OCI-LY1 (cell line): ENCODE data around the gene SLC2A9.

ENCODE experiments used
- H2AFZ ChIP-seq: fragments of 200-600 bp; sonication (generic), shearing (Covaris generic); 2 replicates; pipeline ENCODE4 v1.6.0; 2014; ENCODE audit warnings: antibody characterized with exemption, mild to moderate bottlenecking, low read length
- H3F3A ChIP-seq: fragments of 200-600 bp; sonication (generic), shearing (Covaris generic); 2 replicates; pipeline ENCODE4 v1.6.0; 2014; ENCODE audit warnings: mild to moderate bottlenecking, antibody characterized with exemption, low read length, moderate library complexity; ENCODE audit not compliant: insufficient read depth
- H3K27ac ChIP-seq: fragments of 200-600 bp; sonication (generic); 2 replicates; pipeline ENCODE4 v1.5.1; 2014; ENCODE audit warnings: low read length, mixed run types, mild to moderate bottlenecking, low read depth; ENCODE audit not compliant: poor library complexity, severe bottlenecking
- H3K27me3 ChIP-seq: fragments of 200-600 bp; sonication (generic); 2 replicates; pipeline ENCODE4 v1.6.0; 2014; ENCODE audit warnings: antibody characterized with exemption, mild to moderate bottlenecking, low read length, moderate library complexity; ENCODE audit not compliant: insufficient read depth
- H3K36me3 ChIP-seq: fragments of 200-600 bp; sonication (generic); 2 replicates; pipeline ENCODE4 v1.6.1; 2014; ENCODE audit warnings: mild to moderate bottlenecking, antibody characterized with exemption, low read length, moderate library complexity, mixed read lengths; ENCODE audit not compliant: insufficient read depth
- H3K4me1 ChIP-seq: fragments of 200-600 bp; sonication (generic); 2 replicates; pipeline ENCODE4 v1.5.1; 2014; ENCODE audit warnings: mild to moderate bottlenecking, low read length, moderate library complexity; ENCODE audit not compliant: insufficient read depth, severe bottlenecking
- H3K4me2 ChIP-seq: fragments of 200-600 bp; sonication (generic), shearing (Covaris generic); 2 replicates; pipeline ENCODE4 v1.6.1; 2014; ENCODE audit warnings: low read length
- H3K4me3 ChIP-seq: fragments of 200-600 bp; sonication (generic); 2 replicates; pipeline ENCODE4 v1.5.1; 2014; ENCODE audit warnings: low read length, low read depth, mild to moderate bottlenecking, mixed read lengths; ENCODE audit not compliant: poor library complexity, severe bottlenecking
- H3K79me2 ChIP-seq: fragments of 200-600 bp; shearing (Covaris generic); 2 replicates; pipeline ENCODE4 v1.6.1; 2016; ENCODE audit warnings: mixed run types, low read length, mixed read lengths; ENCODE audit not compliant: insufficient read depth
- H3K9ac ChIP-seq: fragments of 200-600 bp; sonication (generic), shearing (Covaris generic); 2 replicates; pipeline ENCODE4 v1.6.1; 2014; ENCODE audit warnings: mild to moderate bottlenecking, low read length, mixed read lengths
- H3K9me2 ChIP-seq: fragments of 200-600 bp; sonication (generic), shearing (Covaris generic); 2 replicates; pipeline ENCODE4 v1.6.1; 2014; ENCODE audit warnings: low read depth, mild to moderate bottlenecking, low read length, mixed read lengths
- H3K9me3 ChIP-seq: fragments of 200-600 bp; shearing (Covaris generic); 2 replicates; pipeline ENCODE4 v1.6.1; 2014; ENCODE audit warnings: low read length, mixed read lengths
- H4K20me1 ChIP-seq: fragments of 200-600 bp; sonication (generic), shearing (Covaris generic); 2 replicates; pipeline ENCODE4 v1.6.0; 2016; ENCODE audit warnings: mild to moderate bottlenecking, low read length; ENCODE audit not compliant: insufficient read depth
- CTCF ChIP-seq: fragments of 200-600 bp; sonication (generic), shearing (Covaris generic); IDR thresholded peaks from 2 replicates; pipeline ENCODE4 v1.5.1; 2017; ENCODE audit warnings: mild to moderate bottlenecking, antibody characterized with exemption, low read length, moderate library complexity, mixed read lengths
- EZH2 ChIP-seq: fragments of 200-600 bp; sonication (generic), shearing (Covaris generic); IDR thresholded peaks from 2 replicates; pipeline ENCODE4 v1.8.0; 2017; ENCODE audit warnings: borderline replicate concordance, mixed run types, mild to moderate bottlenecking, antibody characterized with exemption, low read length, moderate library complexity, mixed read lengths

SLC2A9 gene

GRCh38 chr4:10045481-10045880 is 24.2 kb upstream of the SLC2A9 start:
- H3K4me2 ChIP-seq, result no peak overlapping the region
- no peaks in the 10 kb centered on the region for H3K9me2 ChIP-seq
- H3K27ac ChIP-seq, result no peak overlapping the region
- H2AFZ ChIP-seq, result no peak overlapping the region
- H4K20me1 ChIP-seq, result no peaks in the 10 kb centered on the region
- no peak overlapping the region for H3K9ac ChIP-seq
- H3K36me3 ChIP-seq, result no peaks in the 10 kb centered on the region
- H3F3A ChIP-seq, result no peaks in the 10 kb centered on the region
- H3K27me3 ChIP-seq, result no peaks in the 10 kb centered on the region
- H3K9me3 ChIP-seq, result no peaks in the 10 kb centered on the region
- no peaks in the 10 kb centered on the region for H3K79me2 ChIP-seq
- no peak for TF ChIP-seq EZH2
- TF ChIP-seq CTCF, result no peak
- H3K4me1 ChIP-seq, result no peaks in the 10 kb centered on the region
- H3K4me3 ChIP-seq, result no peak overlapping the region

- H3K4me2 ChIP-seq, result no peak overlapping the region
- H3K79me2 ChIP-seq, result no peaks in the 10 kb centered on the region
- no peaks in the 10 kb centered on the region for H3K36me3 ChIP-seq
Observed at GRCh38 chr4:10041036-10041435, 19.7 kb upstream of the SLC2A9 start.

GRCh38 chr4:10040049-10040892 is 19.0 kb upstream of the SLC2A9 start:
- H4K20me1 ChIP-seq, result no peaks in the 10 kb centered on the region
- no peak overlapping the region for H3K9ac ChIP-seq
- H3K4me1 ChIP-seq, result no peaks in the 10 kb centered on the region
- H3K36me3 ChIP-seq, result no peaks in the 10 kb centered on the region
- TF ChIP-seq EZH2 (no peak), CTCF (no peak)
- no peaks in the 10 kb centered on the region for H3K27me3 ChIP-seq
- no peaks in the 10 kb centered on the region for H3K9me2 ChIP-seq
- H3F3A ChIP-seq, result no peaks in the 10 kb centered on the region
- H3K4me3 ChIP-seq, result no peak overlapping the region
- H3K27ac ChIP-seq, result no peak overlapping the region
- H3K4me2 ChIP-seq, result no peak overlapping the region
- no peaks in the 10 kb centered on the region for H3K9me3 ChIP-seq
- H2AFZ ChIP-seq, result no peak overlapping the region
- H3K79me2 ChIP-seq, result no peaks in the 10 kb centered on the region

More at GRCh38 chr4:10041036-10041435, 19.7 kb upstream of the SLC2A9 start:
- Histone ChIP-seq H3K4me3 (no peak overlapping the region), H4K20me1 (no peaks in the 10 kb centered on the region), H3F3A (no peaks in the 10 kb centered on the region), H3K9me3 (no peaks in the 10 kb centered on the region), H3K4me1 (no peaks in the 10 kb centered on the region), H3K9me2 (no peaks in the 10 kb centered on the region), H2AFZ (no peak overlapping the region), H3K27me3 (no peaks in the 10 kb centered on the region), H3K27ac (no peak overlapping the region), H3K9ac (no peak overlapping the region)
- TF ChIP-seq CTCF (no peak), EZH2 (no peak)
